GM10266 (cell line): Measurements from ENCODE around the gene PABPN1L.

Source experiments
- DNase-seq: peaks from one replicate; pipeline ENCODE4 v3.0.0; 2012; ENCODE audit errors: extremely low spot score
- CTCF ChIP-seq: IDR thresholded peaks from 2 replicates; pipeline ENCODE4 v1.5.1; 2012; ENCODE audit warnings: mild to moderate bottlenecking, low read depth; ENCODE audit not compliant: control insufficient read depth, insufficient read depth; ENCODE audit errors: missing control alignments

Gene PABPN1L

GRCh38 chr16:88851616-88852015, 14.8 kb downstream of the PABPN1L start:
- TF ChIP-seq CTCF: no peak
- DNase-seq: no peak

DNA sequence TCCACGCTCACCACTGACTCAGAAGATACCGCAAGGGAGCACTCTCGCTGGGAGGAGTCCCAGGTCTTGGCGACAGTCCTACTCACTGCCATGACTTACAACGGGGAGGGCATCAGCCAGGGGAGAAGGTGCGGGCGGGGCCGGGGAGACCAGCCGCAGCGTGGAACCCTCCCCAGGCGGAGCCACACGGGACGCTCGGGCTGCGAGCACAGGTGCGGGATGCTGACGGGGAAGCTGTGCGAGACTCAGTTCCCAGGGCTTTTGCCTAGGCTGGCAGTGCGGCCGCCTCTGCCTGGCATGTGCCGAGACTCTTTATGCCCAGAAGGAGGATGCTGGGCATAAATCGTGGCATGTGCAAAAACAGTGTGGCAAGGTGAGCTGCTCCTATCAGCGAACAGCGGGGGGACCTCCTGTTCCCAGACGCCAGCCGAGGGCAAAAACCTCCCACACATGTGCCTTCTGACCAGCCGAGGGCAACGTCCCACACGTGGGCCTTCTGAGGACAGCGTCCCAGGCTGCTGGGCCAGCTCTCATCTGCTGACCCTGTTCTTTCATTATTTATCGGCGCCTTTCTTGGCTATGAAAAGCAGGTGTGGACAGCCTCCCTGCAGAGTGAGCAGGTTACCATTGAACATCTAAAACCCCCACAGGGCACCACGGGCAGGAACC, 15.8 kb downstream of the PABPN1L start:
- DNase-seq: no peak
- TF ChIP-seq CTCF: no peak

- no peak for TF ChIP-seq CTCF
- DNase-seq: no peak
Observed at GRCh38 chr16:88848557-88848956, 17.9 kb downstream of the PABPN1L start.

- DNase-seq: no peak
- TF ChIP-seq CTCF: no peak
Observed at GRCh38 chr16:88847654-88848053, 18.8 kb downstream of the PABPN1L start.

GRCh38 chr16:88846088-88846487, 20.4 kb downstream of the PABPN1L start:
- no peak for DNase-seq
- TF ChIP-seq CTCF: no peak

DNA sequence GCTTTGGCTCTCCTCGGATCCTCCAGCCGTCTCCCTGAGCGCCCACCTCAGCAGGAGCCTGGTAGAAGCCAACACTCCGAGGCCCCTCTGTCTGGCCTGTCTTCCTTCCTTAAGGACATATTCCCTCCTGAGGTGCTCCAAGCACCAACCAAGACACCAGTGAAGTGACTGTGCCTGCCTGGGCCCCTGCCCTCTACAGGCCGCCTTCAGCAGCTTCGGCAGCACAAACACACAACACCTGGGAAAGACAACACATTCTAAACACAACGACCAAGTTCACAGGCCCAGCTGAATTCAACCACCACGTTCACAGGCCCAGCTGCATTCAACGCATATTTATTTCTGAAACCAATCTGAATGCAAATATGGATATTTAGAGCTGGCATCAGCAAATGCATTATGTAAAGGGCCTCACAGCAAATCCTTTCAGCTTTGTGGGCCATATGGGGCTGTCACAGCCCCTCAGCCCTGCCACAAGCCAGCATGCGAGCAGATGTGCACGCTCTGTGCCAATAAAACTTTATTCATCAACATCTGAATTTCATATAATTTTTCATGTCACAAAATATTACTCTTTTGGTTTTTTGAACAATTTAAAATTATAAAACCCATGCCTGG, 21.9 kb downstream of the PABPN1L start:
- TF ChIP-seq CTCF: no peak
- no peak for DNase-seq

- TF ChIP-seq CTCF: no peak
- DNase-seq: no peak
Observed at GRCh38 chr16:88843256-88843655, 23.2 kb downstream of the PABPN1L start.
